Breast epithelium (tissue), 3 donors: ENCODE data around the gene SAMD9L.

Experiments
- POLR2A ChIP-seq: fragments of 450-650 bp; IDR thresholded peaks from one replicate; pipeline ENCODE4 v1.6.1; 2016; ENCODE audit warnings: antibody characterized with exemption, mild to moderate bottlenecking, moderate library complexity
- POLR2AphosphoS5 ChIP-seq, 3 donors: sonication (generic); formaldehyde crosslinking; IDR thresholded peaks; one replicate each; pipeline ENCODE4 v1.6.1; 2017; ENCODE audit warnings: antibody characterized with exemption in 3 of 3
- TF ChIP-seq, protein P1 (sequence below), 3 donors: fragments of 450-650 bp; IDR thresholded peaks; one replicate each; pipeline ENCODE4 v1.5.1; 2016 to 2017; ENCODE audit warnings: antibody characterized with exemption in 3 of 3, mild to moderate bottlenecking in 3 of 3, moderate library complexity in 3 of 3

DNA sequence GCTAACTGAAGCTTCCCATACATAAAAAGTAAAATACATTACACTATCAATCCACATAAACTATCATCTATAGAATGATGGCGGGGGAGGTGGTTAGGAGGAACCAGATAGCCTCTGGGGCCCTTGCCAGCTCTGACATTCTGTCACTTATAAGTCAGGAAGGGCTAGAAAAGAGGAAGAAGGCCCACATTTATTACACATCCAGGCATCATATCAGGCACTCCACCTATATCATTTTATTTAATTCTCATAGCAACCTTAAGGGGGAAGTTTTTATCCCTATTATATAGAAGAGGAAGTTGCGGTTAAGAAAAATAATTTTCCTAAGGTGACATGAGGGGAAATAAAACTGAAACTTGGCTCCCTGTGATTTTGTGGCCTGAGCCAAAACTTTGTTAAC is 48.2 kb upstream of the SAMD9L start:
- TF ChIP-seq, protein P1, sequence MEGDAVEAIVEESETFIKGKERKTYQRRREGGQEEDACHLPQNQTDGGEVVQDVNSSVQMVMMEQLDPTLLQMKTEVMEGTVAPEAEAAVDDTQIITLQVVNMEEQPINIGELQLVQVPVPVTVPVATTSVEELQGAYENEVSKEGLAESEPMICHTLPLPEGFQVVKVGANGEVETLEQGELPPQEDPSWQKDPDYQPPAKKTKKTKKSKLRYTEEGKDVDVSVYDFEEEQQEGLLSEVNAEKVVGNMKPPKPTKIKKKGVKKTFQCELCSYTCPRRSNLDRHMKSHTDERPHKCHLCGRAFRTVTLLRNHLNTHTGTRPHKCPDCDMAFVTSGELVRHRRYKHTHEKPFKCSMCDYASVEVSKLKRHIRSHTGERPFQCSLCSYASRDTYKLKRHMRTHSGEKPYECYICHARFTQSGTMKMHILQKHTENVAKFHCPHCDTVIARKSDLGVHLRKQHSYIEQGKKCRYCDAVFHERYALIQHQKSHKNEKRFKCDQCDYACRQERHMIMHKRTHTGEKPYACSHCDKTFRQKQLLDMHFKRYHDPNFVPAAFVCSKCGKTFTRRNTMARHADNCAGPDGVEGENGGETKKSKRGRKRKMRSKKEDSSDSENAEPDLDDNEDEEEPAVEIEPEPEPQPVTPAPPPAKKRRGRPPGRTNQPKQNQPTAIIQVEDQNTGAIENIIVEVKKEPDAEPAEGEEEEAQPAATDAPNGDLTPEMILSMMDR (IDR thresholded peaks at IDR 0.05), result no peak
- TF ChIP-seq POLR2A (no peak), POLR2AphosphoS5 (IDR thresholded peaks at IDR 0.05) (no peak)
